Panc1 (cell line): ENCODE data around the gene DNAI2. TPM values are rescaled to one million over a fixed set of nuclear protein-coding genes. Genes with fewer than 3 reads are reported as not detected.

ENCODE experiments used
- ATAC-seq: fragments of 200-7000 bp; cut with Tn5 transposase; 2 replicates; pipeline ENCODE4 v1.9.1; 2020; ENCODE audit warnings: mild to moderate bottlenecking, moderate library complexity
- BruUV-seq: library from RNA; stranded (reverse); fragments of 400-500 nt; replicated peaks from 2 replicates; lab custom pipeline; 2021; lab: Mats Ljungman, UMichigan
- CTCF ChIA-PET: fragments of 300-600 bp; sonication (Branson Sonifier 250); formaldehyde crosslinking; loops from one replicate; lab custom pipeline; 2022; ENCODE audit warnings: antibody characterized with exemption; lab: Charles Lee
- POLR2A ChIA-PET: fragments of 300-600 bp; sonication (Branson Sonifier 250); formaldehyde crosslinking; loops from one replicate; lab custom pipeline; 2022; ENCODE audit warnings: antibody characterized with exemption; lab: Charles Lee
- DNase-seq: peaks from one replicate; pipeline ENCODE4 v3.0.0-alpha.2; 2010; ENCODE audit warnings: low read depth, low spot score
- H3K27ac ChIP-seq: 2 replicates; pipeline ENCODE4 v1.5.1; 2011; ENCODE audit warnings: mild to moderate bottlenecking, low read length, inconsistent platforms
- H3K27me3 ChIP-seq: fragments of 200-500 bp; sonication (Bioruptor generic); 2 replicates; pipeline ENCODE4 v1.6.0; 2014; ENCODE audit warnings: low read length, inconsistent platforms; ENCODE audit not compliant: control insufficient read depth, insufficient read depth
- H3K36me3 ChIP-seq: fragments of 200-500 bp; sonication (Bioruptor generic); 2 replicates; pipeline ENCODE4 v1.5.1; 2014; ENCODE audit warnings: inconsistent platforms, mild to moderate bottlenecking, low read length, moderate library complexity; ENCODE audit not compliant: control insufficient read depth, insufficient read depth
- H3K4me1 ChIP-seq: 2 replicates; pipeline ENCODE4 v1.5.1; 2011; ENCODE audit warnings: inconsistent platforms, mild to moderate bottlenecking, low read length, moderate library complexity; ENCODE audit not compliant: control insufficient read depth, insufficient read depth
- H3K4me3 ChIP-seq, 2 experiments: 2 replicates each; pipeline ENCODE4 v1.5.1; 2011 to 2012; ENCODE audit warnings: low read depth in 2 of 2, low read length in 2 of 2, mild to moderate bottlenecking in 2 of 2, inconsistent platforms in 1 of 2, moderate library complexity in 1 of 2
- H3K9me3 ChIP-seq: fragments of 200-500 bp; sonication (Bioruptor generic); 2 replicates; pipeline ENCODE4 v1.5.1; 2014; ENCODE audit warnings: low read depth, mild to moderate bottlenecking, inconsistent platforms, low read length, moderate library complexity; ENCODE audit not compliant: control insufficient read depth, insufficient read depth
- CTCF ChIP-seq: fragments of 450-650 bp; IDR thresholded peaks from 2 replicates; pipeline ENCODE4 v1.5.1; 2017; ENCODE audit warnings: mild to moderate bottlenecking
- POLR2AphosphoS5 ChIP-seq: IDR thresholded peaks from 2 replicates; pipeline ENCODE4 v1.6.1; 2012; ENCODE audit warnings: mild to moderate bottlenecking, low read depth, low read length, moderate library complexity
- REST ChIP-seq, 2 experiments: IDR thresholded peaks; 2 replicates each; pipeline ENCODE4 v1.6.1; 2011 to 2012; ENCODE audit warnings: low read depth in 2 of 2, control low read depth in 1 of 2, low read length in 1 of 2, mild to moderate bottlenecking in 1 of 2, moderate library complexity in 1 of 2; ENCODE audit not compliant: insufficient read depth in 1 of 2
- SIN3A ChIP-seq: IDR thresholded peaks from 2 replicates; pipeline ENCODE4 v1.6.1; 2012; ENCODE audit warnings: low read depth, mild to moderate bottlenecking, low read length, moderate library complexity, borderline replicate concordance; ENCODE audit not compliant: insufficient read depth
- TCF7L2 ChIP-seq: IDR thresholded peaks from 2 replicates; pipeline ENCODE4 v1.6.1; 2011; ENCODE audit warnings: mild to moderate bottlenecking, low read depth, low read length, inconsistent platforms
- in situ Hi-C: cut with HindIII; loops from 2 replicates; pipeline ENCODE4 v1.10.0; 2016; ENCODE audit warnings: low sequenced_read_pairs, low pct_unique_long_range_greater_than_20kb
- intact Hi-C: fragments of 100-400 bp; cut with micrococcal nuclease; formaldehyde crosslinking; loops from one replicate; pipeline ENCODE4 v1.10.0; 2022; ENCODE audit not compliant: unreplicated experiment
- total RNA-seq: library from RNA; stranded (reverse); gene quantifications from one replicate; pipeline ENCODE4 v1.2.1, GENCODE V29; 2021; ENCODE audit not compliant: unreplicated experiment

DNAI2 gene
- total RNA-seq, 1 experiment from 2014 or later = not detected

- no peaks in the 10 kb centered on the region for H3K4me1 ChIP-seq
- TF ChIP-seq TCF7L2 (no peak), REST (IDR thresholded peaks at IDR 0.05; ENCODE audit: insufficient read depth in 1 of 2, low read depth in 2 of 2, low read length in 1 of 2) (no peak), CTCF (no peak), SIN3A (no peak), POLR2AphosphoS5 (no peak)
- no peaks in the 10 kb centered on the region for H3K9me3 ChIP-seq
- H3K27ac ChIP-seq = no peak overlapping the region
- intact Hi-C loops = no loop called here
- POLR2A ChIA-PET = no interaction called here
- H3K4me3 ChIP-seq = no peak overlapping the region
- no peak for DNase-seq
- BruUV-seq = no TSS peak
- no peaks in the 10 kb centered on the region for H3K36me3 ChIP-seq
- no peaks in the 10 kb centered on the region for H3K27me3 ChIP-seq
- in situ Hi-C loops = no loop called here
- no peak for ATAC-seq
- CTCF ChIA-PET = interaction anchor here (0.6 to 1.9 kb wide), 3 partner anchors 56 to 96 kb away, joined by 4 to 9 read pairs (median 6); no protein-coding TSS in a partner anchor
Measured at GRCh38 chr17:74362069-74362405, 88.0 kb downstream of the DNAI2 start.

- H3K4me3 ChIP-seq = no peak overlapping the region
- intact Hi-C loops = no loop called here
- H3K4me1 ChIP-seq = no peaks in the 10 kb centered on the region
- in situ Hi-C loops = no loop called here
- ATAC-seq = no peak
- no peaks in the 10 kb centered on the region for H3K36me3 ChIP-seq
- ChIA-PET POLR2A (no interaction called here), CTCF (interaction anchor here (0.5 to 1.4 kb wide), 8 partner anchors 8 to 420 kb away, joined by 3 to 7 read pairs (median 4); no protein-coding TSS in a partner anchor)
- no TSS peak for BruUV-seq
- no peaks in the 10 kb centered on the region for H3K9me3 ChIP-seq
- TF ChIP-seq POLR2AphosphoS5 (no peak), TCF7L2 (no peak), CTCF (no peak), REST (IDR thresholded peaks at IDR 0.05; ENCODE audit: insufficient read depth in 1 of 2, low read depth in 2 of 2, low read length in 1 of 2) (no peak), SIN3A (no peak)
- no peak for DNase-seq
- H3K27ac ChIP-seq = no peak overlapping the region
- no peaks in the 10 kb centered on the region for H3K27me3 ChIP-seq
Measured at GRCh38 chr17:74362810-74363498, 88.9 kb downstream of the DNAI2 start.
